ENCODE results near the gene EMC9. TPM values are rescaled to one million over a fixed set of nuclear protein-coding genes. Genes with fewer than 3 reads are reported as not detected.

EMC9 gene
- total and polyA plus RNA-seq, 2 donors (not counting 1 experiment from before 2014, with no cell fraction given) = 24.7 to 25.9 TPM

- no peaks in the 10 kb centered on the region for H3K27me3 Mint-ChIP-seq
- peaks cover 0 to 46% of the 10 kb centered on the region in 2 experiments for H3K36me3 ChIP-seq (replicated peaks in 1 of 2; ENCODE audit: control extremely low read depth in 1 of 2, control insufficient read depth in 1 of 2, extremely low read depth in 1 of 2, insufficient read depth in 2 of 2, low read length in 1 of 2)
- no peaks in the 10 kb centered on the region for H3K9me3 ChIP-seq (ENCODE audit: control extremely low read depth in 1 of 3, control insufficient read depth in 2 of 3, insufficient read depth in 1 of 3, low read length in 2 of 3)
- DNase-seq (no peak), ATAC-seq (ENCODE audit: low read depth) (no peak)
- no peak for TF ChIP-seq CTCF (IDR thresholded peaks at IDR 0.05)
- no peak for TF ChIP-seq EZH2 (IDR thresholded peaks at IDR 0.05; ENCODE audit: borderline replicate concordance, insufficient read depth, low read depth, low read length, poor library complexity, severe bottlenecking)
- H3K4me2 ChIP-seq (replicated peaks; ENCODE audit: low read depth, low read length, poor library complexity, severe bottlenecking) = peak overlapping the region; percentile 90
- H3K4me1 Mint-ChIP-seq = peaks cover 58% of the 10 kb centered on the region
- H3K27ac Mint-ChIP-seq = peak overlapping the region; percentile 95
- H4K20me1 ChIP-seq (ENCODE audit: control insufficient read depth, insufficient read depth, low read length, poor library complexity, severe bottlenecking) = peaks cover 37% of the 10 kb centered on the region
- H3K4me3 ChIP-seq (ENCODE audit: control extremely low read depth in 1 of 5, extremely low read depth in 1 of 5, insufficient read depth in 1 of 5, low read depth in 2 of 5, low read length in 4 of 5) = peak overlapping the region; percentile 83 to 95 (median 94)
- no peaks in the 10 kb centered on the region for H3K9me3 Mint-ChIP-seq (ENCODE audit: insufficient read depth)
- intact Hi-C loops (cut with micrococcal nuclease) = loop anchor here (1.0 to 10.0 kb wide), 7 partner anchors 10 to 1051 kb away; partner anchors contain the start of genes ACIN1, C14orf119, GMPR2 and IPO4
- no peaks in the 10 kb centered on the region for H3K27me3 ChIP-seq (replicated peaks in 1 of 4; ENCODE audit: control extremely low read depth in 1 of 4, control insufficient read depth in 3 of 4, insufficient read depth in 4 of 4, low read length in 3 of 4)
- WGBS (ENCODE audit: insufficient coverage) = 20% methylated on average over 4 of the region's 9 CpGs
- CTCF ChIA-PET = interaction anchor here (1.1 to 6.2 kb wide), 9 partner anchors 9 to 54 kb away, joined by 3 to 62 read pairs (median 7); partner anchors contain the start of genes DCAF11, IRF9, NRL and PSME1
- peaks cover 25 to 41% of the 10 kb centered on the region in 2 donors for H3K4me1 ChIP-seq (ENCODE audit: control insufficient read depth in 2 of 2, insufficient read depth in 2 of 2, low read length in 2 of 2)
- peak overlapping the region; percentile 83 for H2AFZ ChIP-seq (ENCODE audit: insufficient read depth, low read depth, low read length, poor library complexity, severe bottlenecking)
- H3K9ac ChIP-seq (ENCODE audit: low read length) = peak overlapping the region; percentile 83
- peaks cover 75% of the 10 kb centered on the region for H3K79me2 ChIP-seq (ENCODE audit: control insufficient read depth, insufficient read depth, low read length)
- H3K4me3 Mint-ChIP-seq = peak overlapping the region; percentile 95
- POLR2A ChIA-PET = interaction anchor here (1.0 to 4.1 kb wide), 10 partner anchors 7 to 286 kb away, joined by 3 to 43 read pairs (median 8); partner anchors contain the start of genes CHMP4A, DCAF11, IRF9 and NRL
- peak overlapping the region; percentile 77 to 90 for H3K27ac ChIP-seq (ENCODE audit: low read length in 2 of 2)
Observed at GRCh38 chr14:24145690-24146452, 4.5 kb upstream of the EMC9 start.
